Left ventricle myocardium inferior (tissue), 1 donor: ENCODE measurements around the gene ZNF222. TPM values are rescaled to one million over a fixed set of nuclear protein-coding genes. Genes with fewer than 3 reads are reported as not detected.

ENCODE experiments used
- DNase-seq: peaks from one replicate; pipeline ENCODE4 v3.0.0-alpha.2; 2020
- H3K27ac ChIP-seq: fragments of 200-600 bp; replicated peaks from 2 replicates; pipeline ENCODE4 v1.8.0; 2021
- H3K27me3 ChIP-seq: fragments of 200-600 bp; 2 replicates; pipeline ENCODE4 v1.8.0; 2021; ENCODE audit warnings: low read depth
- H3K36me3 ChIP-seq: fragments of 200-600 bp; 2 replicates; pipeline ENCODE4 v1.8.0; 2021
- H3K4me1 ChIP-seq: fragments of 200-600 bp; 2 replicates; pipeline ENCODE4 v1.8.0; 2021
- H3K4me3 ChIP-seq: fragments of 200-600 bp; 2 replicates; pipeline ENCODE4 v1.8.0; 2021; ENCODE audit warnings: mild to moderate bottlenecking, moderate library complexity
- H3K9me3 ChIP-seq: fragments of 200-600 bp; replicated peaks from 2 replicates; pipeline ENCODE4 v1.8.0; 2021
- CTCF ChIP-seq: fragments of 200-600 bp; IDR thresholded peaks from 2 replicates; pipeline ENCODE4 v1.8.0; 2021; ENCODE audit warnings: antibody characterized with exemption, mild to moderate bottlenecking, borderline replicate concordance
- intact Hi-C: fragments of 100-400 bp; cut with micrococcal nuclease; formaldehyde crosslinking; loops from one replicate; pipeline ENCODE4 v1.11.0; 2022
- long read RNA-seq: library from polyadenylated mRNA; unstranded; transcript quantifications from one replicate; pipeline ENCODE4 v2.0.0, GENCODE V29; 2021
- total RNA-seq: library from RNA; stranded (reverse); fragmentation: NEBNext Ultra II Directional; extraction: Animal tissue kit (Norgen Biotek cat#: 25700); gene quantifications from one replicate; pipeline ENCODE4 v1.2.1, GENCODE V29; 2021
- donor health status: DM: no; HTN: yes; CAD: no; lungs with severe emphysema.

The ZNF222 gene
- 4.6 TPM for total RNA-seq
- long read RNA-seq, partial matches to known transcripts: 0 of 2 reads
- long read RNA-seq, other reads (novel, unspliced or antisense): 0 of 2 reads

DNA sequence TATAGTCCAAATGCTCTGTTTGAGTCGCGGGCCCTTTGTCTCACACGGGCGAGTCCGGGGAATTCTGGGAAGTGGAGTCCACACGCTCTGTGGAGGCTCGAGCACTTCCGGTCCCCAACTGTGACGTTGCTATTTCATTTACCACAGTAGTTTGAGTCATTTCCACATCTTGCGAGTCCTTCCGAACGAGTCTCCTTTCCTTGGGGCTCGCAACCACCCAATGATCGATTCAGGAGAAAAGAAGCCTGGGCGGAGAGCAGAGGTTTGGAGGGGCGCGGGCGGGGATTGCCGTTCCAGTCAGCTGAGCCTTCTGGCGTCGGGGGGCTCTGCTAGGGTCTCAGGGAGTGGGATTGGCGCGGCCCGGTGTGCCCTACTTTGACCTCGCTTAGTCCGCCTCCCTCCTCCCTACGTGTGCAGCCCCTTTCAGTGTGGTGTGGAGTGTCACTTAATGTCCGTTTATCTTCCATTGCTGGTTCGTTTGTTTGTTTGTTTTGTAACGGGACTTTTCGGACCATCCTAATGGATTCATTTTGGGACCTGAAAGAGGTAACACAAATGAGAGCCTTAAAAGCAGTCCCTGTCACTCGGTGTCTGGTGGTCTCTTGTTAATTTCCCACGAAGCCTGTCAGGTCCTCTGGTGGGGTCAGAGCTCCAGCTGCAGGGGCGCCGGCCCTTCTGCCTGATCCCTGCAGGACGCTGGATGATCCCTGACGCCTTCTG, at the start of gene ZNF222:
Gene ZNF222 (plus strand): TSS at position 163 of the 720 bp plus-strand sequence. CDS start 58 bp downstream, at position 221.
- peaks cover 19% of the 10 kb centered on the region for H3K4me1 ChIP-seq
- H3K27me3 ChIP-seq: no peaks in the 10 kb centered on the region
- no peak for TF ChIP-seq CTCF
- peak; percentile 80 for DNase-seq
- peaks cover 42% of the 10 kb centered on the region for H3K36me3 ChIP-seq
- intact Hi-C loops: no loop called here
- H3K27ac ChIP-seq: peak within 1 kb of the TSS; percentile 74
- H3K4me3 ChIP-seq: peak within 1 kb of the TSS; percentile 86
- peaks cover 41% of the 10 kb centered on the region for H3K9me3 ChIP-seq

DNA sequence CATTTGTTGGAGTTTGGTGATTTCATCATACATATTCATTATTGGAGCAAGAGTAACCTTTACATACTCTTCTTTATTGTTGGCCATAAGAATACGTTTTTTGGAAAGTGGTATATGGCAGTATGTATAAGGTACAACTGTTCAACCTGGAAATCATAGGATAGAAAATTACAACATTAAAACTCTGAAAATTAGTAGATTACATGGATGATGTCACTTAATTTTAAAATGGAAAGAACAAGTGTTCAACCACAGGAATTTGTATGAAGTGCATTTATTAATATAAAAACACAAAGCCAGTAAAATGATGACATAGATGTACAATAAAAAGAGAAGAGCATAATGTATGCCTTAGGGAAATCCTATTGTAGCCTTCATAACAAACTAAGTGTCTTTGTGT, 48.4 kb upstream of the ZNF222 start:
- DNase-seq: no peak
- intact Hi-C loops: no loop called here
- no peak for TF ChIP-seq CTCF
- no peak overlapping the region for H3K27ac ChIP-seq
- H3K9me3 ChIP-seq: peaks cover 100% of the 10 kb centered on the region
- H3K4me1 ChIP-seq: no peaks in the 10 kb centered on the region
- H3K4me3 ChIP-seq: no peak overlapping the region
- H3K36me3 ChIP-seq: peaks cover 11% of the 10 kb centered on the region
- no peaks in the 10 kb centered on the region for H3K27me3 ChIP-seq

DNA sequence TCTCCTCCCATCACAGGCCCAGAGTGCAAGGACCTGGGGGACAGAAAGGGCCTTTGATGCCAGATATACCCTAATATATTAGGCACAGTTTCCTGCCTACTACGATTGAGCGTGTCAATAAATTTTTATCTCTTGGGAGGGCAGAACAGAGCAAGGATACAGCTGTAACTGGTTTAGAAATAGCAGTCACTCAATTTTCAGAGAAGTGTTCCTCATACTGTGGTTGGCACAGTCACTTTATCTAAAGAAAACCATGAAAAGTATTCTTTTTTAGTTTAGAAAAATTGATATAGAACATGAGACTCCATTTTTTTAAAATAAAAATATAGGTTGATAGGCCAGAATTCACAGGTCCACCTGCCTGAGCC, 41.7 kb upstream of the ZNF222 start:
- Histone ChIP-seq H3K36me3 (peaks cover 4% of the 10 kb centered on the region), H3K27me3 (no peaks in the 10 kb centered on the region), H3K9me3 (peaks cover 46% of the 10 kb centered on the region), H3K4me3 (peak overlapping the region; percentile 80), H3K4me1 (peaks cover 21% of the 10 kb centered on the region), H3K27ac (peak overlapping the region; percentile 84)
- no peak for TF ChIP-seq CTCF
- intact Hi-C loops: no loop called here
- DNase-seq: no peak

DNA sequence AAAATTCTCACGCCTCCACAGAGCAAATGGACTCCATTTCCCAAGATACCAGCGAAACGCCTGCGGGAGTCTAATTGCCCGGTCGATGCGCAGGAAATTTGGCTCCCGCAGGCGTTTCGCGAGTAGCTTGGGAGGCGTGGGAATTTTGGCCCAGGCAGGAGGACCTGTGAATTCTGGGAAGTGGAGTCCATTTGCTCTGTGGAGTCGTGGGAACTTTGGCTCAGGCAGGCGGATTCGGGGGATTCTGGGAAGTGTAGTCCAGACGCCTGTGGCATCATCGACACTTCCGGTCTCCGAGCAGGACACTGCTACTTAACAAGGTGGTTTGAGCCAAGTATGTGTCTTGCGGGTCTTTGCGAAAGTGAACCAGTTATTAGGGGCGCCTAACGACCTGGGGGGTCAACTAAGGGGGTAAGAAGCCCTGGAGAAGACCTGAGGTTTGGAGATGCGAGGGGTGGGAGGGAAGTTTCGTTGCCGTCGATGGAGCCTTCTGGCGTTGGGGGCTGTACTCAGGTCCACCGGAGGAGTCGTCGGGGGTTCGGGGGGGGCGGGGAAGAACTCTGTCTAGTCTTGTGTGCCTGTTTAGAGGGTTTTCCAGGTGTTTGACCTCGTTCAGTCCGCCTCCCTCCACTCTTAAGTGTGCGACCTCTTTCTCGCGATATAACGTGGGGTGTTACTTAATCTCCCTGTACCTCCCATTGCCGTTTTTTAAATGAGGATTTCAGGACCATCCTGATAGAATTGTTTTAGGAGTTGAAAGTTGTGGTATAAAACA, 41.1 kb upstream of the ZNF222 start, which contains the start of gene ZNF155:
Gene ZNF155 (plus strand): TSS at position 277 of the 775 bp plus-strand sequence. CDS start 4,356 bp downstream, outside the sequence.
- TF ChIP-seq CTCF: no peak
- H3K36me3 ChIP-seq: peaks cover 10% of the 10 kb centered on the region

DNA sequence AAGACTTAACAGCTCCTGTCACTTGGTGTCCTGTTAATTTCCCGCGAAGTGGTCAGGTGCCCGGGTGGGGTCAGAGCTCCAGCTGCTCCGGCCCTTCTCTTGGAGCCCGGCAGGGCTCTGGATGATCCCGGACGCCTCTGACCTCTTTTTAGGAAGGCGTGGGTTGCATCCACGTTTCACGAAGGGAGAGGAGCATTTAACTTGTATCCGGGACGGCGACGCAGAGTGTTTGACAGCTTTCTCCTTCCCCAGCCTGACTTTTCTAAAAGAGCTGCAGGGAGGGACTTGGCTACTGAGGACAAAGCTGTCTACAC, 40.5 kb upstream of the ZNF222 start:
- Histone ChIP-seq H3K36me3 (peaks cover 15% of the 10 kb centered on the region), H3K27ac (peak overlapping the region; percentile 84), H3K4me3 (peak overlapping the region; percentile 80), H3K4me1 (peaks cover 21% of the 10 kb centered on the region), H3K27me3 (no peaks in the 10 kb centered on the region), H3K9me3 (peaks cover 34% of the 10 kb centered on the region)
- intact Hi-C loops: no loop called here
- TF ChIP-seq CTCF: no peak
- peak; percentile 18 for DNase-seq

More for the DNA sequence above, 41.1 kb upstream of the ZNF222 start, which contains the start of gene ZNF155:
- intact Hi-C loops: no loop called here
- DNase-seq: peak; percentile 90
- Histone ChIP-seq H3K27ac (peak within 1 kb of the TSS; percentile 84), H3K4me1 (peaks cover 21% of the 10 kb centered on the region), H3K4me3 (peak within 1 kb of the TSS; percentile 80), H3K27me3 (no peaks in the 10 kb centered on the region), H3K9me3 (peaks cover 40% of the 10 kb centered on the region)
